Calu3 (cell line): ENCODE measurements around the gene CD164. TPM values are rescaled to one million over a fixed set of nuclear protein-coding genes. Genes with fewer than 3 reads are reported as not detected.

Experiments used
- BruUV-seq: library from RNA; stranded (reverse); fragments of 400-500 nt; replicated peaks from 2 replicates; lab custom pipeline; 2021; lab: Mats Ljungman, UMichigan
- CTCF ChIA-PET: fragments of 300-600 bp; sonication (Branson Sonifier 250); formaldehyde crosslinking; loops from one replicate; lab custom pipeline; 2022; ENCODE audit warnings: antibody characterized with exemption; lab: Charles Lee
- DNase-seq: peaks from one replicate; pipeline ENCODE4 v3.0.0; 2022
- H3K27ac Mint-ChIP-seq: one replicate; pipeline ENCODE4 v1.8.0; 2022; ENCODE audit warnings: mixed read lengths; ENCODE audit not compliant: unreplicated experiment
- H3K27me3 Mint-ChIP-seq: one replicate; pipeline ENCODE4 v1.8.0; 2022; ENCODE audit warnings: mixed read lengths; ENCODE audit not compliant: unreplicated experiment
- H3K36me3 Mint-ChIP-seq: one replicate; pipeline ENCODE4 v1.8.0; 2022; ENCODE audit warnings: mild to moderate bottlenecking, moderate library complexity, mixed read lengths; ENCODE audit not compliant: insufficient read depth, unreplicated experiment
- H3K4me1 Mint-ChIP-seq: one replicate; pipeline ENCODE4 v1.8.0; 2022; ENCODE audit warnings: mild to moderate bottlenecking, low read depth, mixed read lengths; ENCODE audit not compliant: unreplicated experiment
- H3K4me3 Mint-ChIP-seq: one replicate; pipeline ENCODE4 v1.8.0; 2022; ENCODE audit warnings: mild to moderate bottlenecking, low read depth, moderate library complexity, mixed read lengths; ENCODE audit not compliant: unreplicated experiment
- H3K9me3 Mint-ChIP-seq: one replicate; pipeline ENCODE4 v1.8.0; 2022; ENCODE audit warnings: low read depth, mixed read lengths; ENCODE audit not compliant: unreplicated experiment
- intact Hi-C: fragments of 100-400 bp; cut with micrococcal nuclease; formaldehyde crosslinking; loops from one replicate; pipeline ENCODE4 v1.10.0; 2022; ENCODE audit not compliant: unreplicated experiment
- total RNA-seq: library from RNA; stranded (reverse); gene quantifications from 2 replicates; pipeline ENCODE4 v1.2.3, GENCODE V29; 2022
- TF ChIP-seq, protein P1 (sequence below): fragments of 200-600 bp; IDR thresholded peaks from one replicate; pipeline ENCODE4 v1.8.0; 2022; ENCODE audit warnings: antibody characterized with exemption; ENCODE audit not compliant: unreplicated experiment

CD164 gene
- total RNA-seq, 1 experiment from 2014 or later, result 343 TPM

DNA sequence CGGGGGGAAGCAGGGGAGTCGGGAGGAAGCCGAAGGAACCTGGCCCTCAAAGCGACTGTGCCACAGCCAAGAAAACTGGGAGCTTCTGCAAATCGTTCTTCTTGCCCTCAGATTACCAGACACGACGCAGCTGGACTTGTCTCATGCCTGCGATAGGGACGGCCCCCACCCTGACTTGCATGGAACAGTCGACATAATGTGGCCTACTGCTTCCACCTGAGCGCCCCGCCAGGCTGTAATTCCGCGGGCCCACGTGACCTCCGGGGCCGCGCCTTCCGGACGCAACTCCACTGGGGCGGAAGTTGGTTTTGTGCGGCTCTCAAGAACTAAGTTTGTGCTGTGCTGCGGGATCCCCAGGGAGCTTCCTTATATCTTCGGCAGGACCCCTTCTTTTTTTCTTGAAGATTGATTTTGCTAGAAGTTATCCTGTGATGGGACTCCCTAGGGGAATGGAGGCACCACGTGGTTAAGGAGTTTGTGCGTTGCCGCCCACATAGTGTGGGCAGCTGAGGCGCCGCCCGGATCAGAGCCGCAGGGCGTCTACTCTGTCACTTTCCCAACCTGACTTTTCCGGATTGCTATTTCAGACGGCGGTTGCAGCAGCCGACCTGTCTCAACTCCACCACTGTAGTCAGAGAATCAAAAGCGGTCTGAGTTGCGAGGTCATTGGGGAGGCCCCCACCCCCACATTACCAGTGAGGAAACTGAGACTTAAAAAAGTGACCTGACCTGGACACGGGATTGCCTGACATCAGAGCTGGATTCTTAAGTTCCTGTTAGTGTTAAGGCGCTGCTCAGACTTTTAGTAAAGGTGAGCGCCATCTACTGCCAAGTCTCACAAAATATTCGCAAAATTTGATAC is 540 bp upstream of the CD164 start:
- intact Hi-C loops, result loop anchor here (1.0 to 10.0 kb wide), 4 partner anchors 59 to 288 kb away; partner anchors contain the start of genes CEP57L1, PPIL6, SESN1 and SMPD2
- Mint-ChIP-seq H3K27me3 (no peaks in the 10 kb centered on the region), H3K4me1 (peaks cover 32% of the 10 kb centered on the region), H3K9me3 (no peaks in the 10 kb centered on the region), H3K36me3 (peaks cover 71% of the 10 kb centered on the region), H3K27ac (peak overlapping the region; percentile 100), H3K4me3 (peak overlapping the region; percentile 83)
- DNase-seq, result peak; percentile 91
- CTCF ChIA-PET, result interaction anchor here (0.6 to 4.4 kb wide), 17 partner anchors 9 to 206 kb away, joined by 3 to 22 read pairs (median 4); partner anchors contain the start of genes PPIL6 and SMPD2
- TSS peak; percentile 89 for BruUV-seq
- TF ChIP-seq, protein P1, sequence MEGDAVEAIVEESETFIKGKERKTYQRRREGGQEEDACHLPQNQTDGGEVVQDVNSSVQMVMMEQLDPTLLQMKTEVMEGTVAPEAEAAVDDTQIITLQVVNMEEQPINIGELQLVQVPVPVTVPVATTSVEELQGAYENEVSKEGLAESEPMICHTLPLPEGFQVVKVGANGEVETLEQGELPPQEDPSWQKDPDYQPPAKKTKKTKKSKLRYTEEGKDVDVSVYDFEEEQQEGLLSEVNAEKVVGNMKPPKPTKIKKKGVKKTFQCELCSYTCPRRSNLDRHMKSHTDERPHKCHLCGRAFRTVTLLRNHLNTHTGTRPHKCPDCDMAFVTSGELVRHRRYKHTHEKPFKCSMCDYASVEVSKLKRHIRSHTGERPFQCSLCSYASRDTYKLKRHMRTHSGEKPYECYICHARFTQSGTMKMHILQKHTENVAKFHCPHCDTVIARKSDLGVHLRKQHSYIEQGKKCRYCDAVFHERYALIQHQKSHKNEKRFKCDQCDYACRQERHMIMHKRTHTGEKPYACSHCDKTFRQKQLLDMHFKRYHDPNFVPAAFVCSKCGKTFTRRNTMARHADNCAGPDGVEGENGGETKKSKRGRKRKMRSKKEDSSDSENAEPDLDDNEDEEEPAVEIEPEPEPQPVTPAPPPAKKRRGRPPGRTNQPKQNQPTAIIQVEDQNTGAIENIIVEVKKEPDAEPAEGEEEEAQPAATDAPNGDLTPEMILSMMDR, result peak; percentile 45

DNA sequence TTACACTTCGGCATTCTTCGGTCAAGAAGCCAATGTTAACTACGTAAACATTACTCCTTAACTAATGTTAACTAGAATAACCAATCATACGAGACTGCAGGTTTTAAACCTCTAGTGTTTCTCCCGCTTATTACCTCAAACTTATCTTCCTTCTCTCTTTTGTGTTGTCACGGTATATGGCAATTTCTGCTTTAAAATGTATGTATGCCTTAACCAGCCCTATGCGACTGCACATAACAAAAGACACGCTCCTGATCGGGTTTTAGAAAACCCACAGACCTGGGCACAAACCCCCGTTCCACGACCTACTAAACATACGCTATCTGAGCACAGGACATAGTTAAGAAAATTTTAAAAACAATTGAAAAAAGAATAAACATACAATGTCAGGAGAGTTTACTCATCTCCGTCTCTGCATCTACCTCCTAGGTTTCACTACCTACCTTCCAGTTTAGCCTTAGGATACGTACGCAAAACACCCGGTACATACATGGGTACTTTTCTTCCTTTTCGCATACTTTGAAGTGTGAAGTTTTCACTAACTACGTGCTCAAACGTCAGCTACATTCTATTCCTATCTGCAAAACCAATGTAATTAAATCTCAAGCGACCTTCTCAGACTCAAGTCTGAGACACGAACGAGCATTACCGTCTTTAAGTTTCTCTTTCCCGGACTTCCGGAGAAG is 1.1 kb downstream of the CD164 start:
- Mint-ChIP-seq H3K27ac (peak overlapping the region; percentile 100), H3K36me3 (peaks cover 79% of the 10 kb centered on the region), H3K9me3 (no peaks in the 10 kb centered on the region), H3K27me3 (no peaks in the 10 kb centered on the region), H3K4me1 (peaks cover 32% of the 10 kb centered on the region), H3K4me3 (peak overlapping the region; percentile 83)
- CTCF ChIA-PET, result interaction anchor here (4.4 kb wide), 1 partner anchor 59 kb away, joined by 17 read pairs; the partner anchor contains the start of genes PPIL6 and SMPD2
- intact Hi-C loops, result loop anchor here (5.0 to 10.0 kb wide), 2 partner anchors 61 to 286 kb away; partner anchors contain the start of genes CEP57L1, PPIL6, SESN1 and SMPD2
- DNase-seq, result no peak
- BruUV-seq, result no TSS peak
- TF ChIP-seq, protein P1, result no peak

DNA sequence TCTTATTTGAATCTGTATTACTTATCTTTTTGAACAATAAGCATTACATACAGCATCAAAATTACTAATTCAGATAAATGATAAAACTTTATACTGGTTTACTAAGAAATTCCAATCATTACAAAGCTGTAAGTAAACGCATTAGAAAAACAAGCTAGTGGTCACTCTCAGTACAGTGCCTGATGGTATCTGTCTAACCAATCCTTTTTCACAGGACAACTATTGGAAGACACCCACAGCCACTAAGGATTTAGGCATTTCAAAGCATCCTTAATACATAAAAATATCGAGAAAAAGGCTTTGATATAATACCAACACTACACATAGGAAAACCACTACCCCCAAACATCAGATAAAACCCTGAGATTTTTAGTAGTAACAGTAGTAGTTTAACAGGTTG is 2.6 kb downstream of the CD164 start:
- Mint-ChIP-seq H3K4me1 (peaks cover 19% of the 10 kb centered on the region), H3K27ac (peak overlapping the region; percentile 100), H3K4me3 (peak overlapping the region; percentile 83), H3K9me3 (no peaks in the 10 kb centered on the region), H3K27me3 (no peaks in the 10 kb centered on the region), H3K36me3 (peaks cover 88% of the 10 kb centered on the region)
- BruUV-seq, result no TSS peak
- intact Hi-C loops, result loop anchor here (5.0 to 10.0 kb wide), 2 partner anchors 63 to 285 kb away; partner anchors contain the start of genes CEP57L1, PPIL6, SESN1 and SMPD2
- CTCF ChIA-PET, result interaction anchor here (0.6 to 1.1 kb wide), 5 partner anchors 9 to 192 kb away, joined by 3 to 6 read pairs (median 4); no protein-coding TSS in a partner anchor
- TF ChIP-seq, protein P1, result no peak
- DNase-seq, result no peak

DNA sequence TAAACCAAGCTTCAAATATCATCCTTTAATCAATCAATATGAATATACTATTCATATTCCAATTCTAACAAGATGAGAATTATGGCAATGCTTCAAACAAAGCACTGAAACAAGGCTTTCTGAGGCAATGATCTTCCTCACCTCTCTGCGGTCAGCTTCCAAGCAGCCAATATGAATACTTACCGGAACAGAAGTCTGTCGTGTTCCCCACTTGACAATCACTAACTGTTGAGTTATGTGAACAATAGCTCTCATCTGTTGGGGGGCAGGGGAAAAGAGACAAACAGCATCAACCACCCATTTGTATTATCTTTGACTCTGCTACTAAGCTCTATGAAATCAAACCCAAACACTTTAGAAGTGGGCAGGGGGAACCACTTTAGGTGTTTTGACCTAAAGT is 4.5 kb downstream of the CD164 start:
- Mint-ChIP-seq H3K27me3 (no peaks in the 10 kb centered on the region), H3K4me3 (no peak overlapping the region), H3K27ac (no peak overlapping the region), H3K9me3 (no peaks in the 10 kb centered on the region), H3K4me1 (peaks cover 27% of the 10 kb centered on the region), H3K36me3 (peaks cover 82% of the 10 kb centered on the region)
- DNase-seq, result no peak
- CTCF ChIA-PET, result no interaction called here
- TF ChIP-seq, protein P1, result no peak
- intact Hi-C loops, result no loop called here
- BruUV-seq, result no TSS peak
